PC-3 (cell line): Measurements from ENCODE around the gene AQP2. TPM values are rescaled to one million over a fixed set of nuclear protein-coding genes. Genes with fewer than 3 reads are reported as not detected.
A peak's percentile ranks its signal among the peaks of the same experiment; 100 is the strongest.

ENCODE experiments used
- ATAC-seq: fragments of 200-7000 bp; cut with Tn5 transposase; 2 replicates; pipeline ENCODE4 v1.9.1; 2020; ENCODE audit warnings: mild to moderate bottlenecking, moderate library complexity
- BruUV-seq: library from RNA; stranded (reverse); fragments of 400-500 nt; replicated peaks from 2 replicates; lab custom pipeline; 2021; lab: Mats Ljungman, UMichigan
- CTCF ChIA-PET: fragments of 300-600 bp; sonication (Branson Sonifier 250); formaldehyde crosslinking; loops from one replicate; lab custom pipeline; 2022; ENCODE audit warnings: antibody characterized with exemption; lab: Charles Lee
- POLR2A ChIA-PET: fragments of 300-600 bp; sonication (Branson Sonifier 250); formaldehyde crosslinking; loops from one replicate; lab custom pipeline; 2022; ENCODE audit warnings: antibody characterized with exemption; ENCODE audit not compliant: unreplicated experiment; lab: Charles Lee
- DNase-seq: peaks from one replicate; pipeline ENCODE4 v3.0.0-alpha.2; 2015
- H2AFZ ChIP-seq: fragments of 300-600 bp; sonication (generic); 2 replicates; pipeline ENCODE4 v1.6.0; 2016; ENCODE audit warnings: antibody characterized with exemption, low read length
- H3F3A ChIP-seq: fragments of 300-600 bp; sonication (generic); one replicate; pipeline ENCODE4 v1.6.0; 2017; ENCODE audit warnings: antibody characterized with exemption, low read length, control low read depth, mild to moderate bottlenecking; ENCODE audit not compliant: unreplicated experiment
- H3K27ac ChIP-seq: fragments of 300-600 bp; sonication (generic); 2 replicates; pipeline ENCODE4 v1.5.1; 2016; ENCODE audit warnings: mild to moderate bottlenecking, low read length
- H3K27me3 ChIP-seq: fragments of 300-600 bp; sonication (generic); 2 replicates; pipeline ENCODE4 v1.6.1; 2016; ENCODE audit warnings: low read length, mixed read lengths
- H3K36me3 ChIP-seq: fragments of 300-600 bp; sonication (generic); 2 replicates; pipeline ENCODE4 v1.6.1; 2016; ENCODE audit warnings: low read depth, mixed run types, low read length, mixed read lengths
- H3K4me1 ChIP-seq: fragments of 300-600 bp; sonication (generic); 2 replicates; pipeline ENCODE4 v1.5.1; 2016; ENCODE audit warnings: low read length; ENCODE audit not compliant: insufficient read depth
- H3K4me2 ChIP-seq: fragments of 300-600 bp; sonication (generic); 2 replicates; pipeline ENCODE4 v1.6.0; 2016; ENCODE audit warnings: low read length
- H3K4me3 ChIP-seq: fragments of 300-600 bp; sonication (generic); 2 replicates; pipeline ENCODE4 v1.5.1; 2016; ENCODE audit warnings: mild to moderate bottlenecking, low read length, mixed read lengths
- H3K79me2 ChIP-seq: fragments of 300-600 bp; sonication (generic); 2 replicates; pipeline ENCODE4 v1.6.1; 2017; ENCODE audit warnings: low read length, mixed read lengths
- H3K9ac ChIP-seq: fragments of 300-600 bp; sonication (generic); 2 replicates; pipeline ENCODE4 v1.6.0; 2016; ENCODE audit warnings: mild to moderate bottlenecking, low read length
- H3K9me2 ChIP-seq: fragments of 300-600 bp; sonication (generic); replicated peaks from 2 replicates; pipeline ENCODE4 v1.6.1; 2016; ENCODE audit warnings: mixed run types, low read length, mixed read lengths
- H3K9me3 ChIP-seq: fragments of 300-600 bp; sonication (generic); 2 replicates; pipeline ENCODE4 v1.6.1; 2016; ENCODE audit warnings: low read length, mixed read lengths
- H4K20me1 ChIP-seq: fragments of 300-600 bp; sonication (generic); 2 replicates; pipeline ENCODE4 v1.6.1; 2016; ENCODE audit warnings: low read length, mixed read lengths
- EZH2 ChIP-seq: fragments of 300-600 bp; sonication (generic); IDR thresholded peaks from one replicate; pipeline ENCODE4 v1.6.1; 2017; ENCODE audit warnings: antibody characterized with exemption, mild to moderate bottlenecking, low read length; ENCODE audit not compliant: unreplicated experiment
- EZH2phosphoT487 ChIP-seq: fragments of 300-600 bp; sonication (generic); IDR thresholded peaks from 2 replicates; pipeline ENCODE4 v1.6.1; 2018; ENCODE audit warnings: mild to moderate bottlenecking, antibody characterized with exemption, low read length, borderline replicate concordance
- intact Hi-C: fragments of 100-400 bp; cut with micrococcal nuclease; formaldehyde crosslinking; loops from 2 replicates; pipeline ENCODE4 v1.9.0; 2023
- total RNA-seq: library from RNA; depleted of rRNA; stranded (reverse); fragments of >200 nt; gene quantifications from 2 replicates; pipeline ENCODE4 v1.2.3, GENCODE V29; 2014
- TF ChIP-seq, protein P1 (sequence below): fragments of 300-600 bp; sonication (generic); conservative IDR thresholded peaks from 2 replicates; pipeline ENCODE4 v1.5.1; 2017; ENCODE audit warnings: antibody characterized with exemption, low read depth, mild to moderate bottlenecking, low read length

Gene AQP2
- total RNA-seq, 1 experiment from 2014 or later, result not detected

DNA sequence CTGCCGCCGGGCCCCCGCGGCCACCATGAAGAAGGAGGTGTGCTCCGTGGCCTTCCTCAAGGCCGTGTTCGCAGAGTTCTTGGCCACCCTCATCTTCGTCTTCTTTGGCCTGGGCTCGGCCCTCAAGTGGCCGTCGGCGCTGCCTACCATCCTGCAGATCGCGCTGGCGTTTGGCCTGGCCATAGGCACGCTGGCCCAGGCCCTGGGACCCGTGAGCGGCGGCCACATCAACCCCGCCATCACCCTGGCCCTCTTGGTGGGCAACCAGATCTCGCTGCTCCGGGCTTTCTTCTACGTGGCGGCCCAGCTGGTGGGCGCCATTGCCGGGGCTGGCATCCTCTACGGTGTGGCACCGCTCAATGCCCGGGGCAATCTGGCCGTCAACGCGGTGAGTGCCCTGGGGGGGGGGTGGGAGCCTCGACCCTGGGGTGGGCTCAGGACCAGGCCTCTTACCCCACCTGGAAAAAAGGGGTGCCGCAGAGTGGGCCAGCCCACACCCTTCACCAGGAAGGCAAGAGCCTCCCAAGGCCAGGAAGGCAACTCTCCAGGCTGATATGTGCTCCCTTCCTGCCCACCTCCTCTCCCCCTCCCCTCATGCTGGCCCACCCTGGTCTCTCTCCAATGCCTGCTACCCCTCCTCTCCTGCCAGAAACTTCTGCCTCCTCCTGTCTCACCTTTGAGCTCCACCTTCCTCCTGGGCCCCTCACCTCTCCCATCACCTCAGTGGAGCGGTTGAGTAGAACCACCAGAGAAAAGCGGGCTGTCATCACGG is 11.6 kb downstream of the AQP2 start:
- H3K4me2 ChIP-seq, result peak overlapping the region; percentile 61
- BruUV-seq, result no TSS peak
- H2AFZ ChIP-seq, result no peak overlapping the region
- no peak overlapping the region for H3K4me3 ChIP-seq
- H4K20me1 ChIP-seq, result no peaks in the 10 kb centered on the region
- H3K9ac ChIP-seq, result no peak overlapping the region
- peaks cover 29% of the 10 kb centered on the region for H3K4me1 ChIP-seq
- no peaks in the 10 kb centered on the region for H3F3A ChIP-seq
- ATAC-seq (no peak), DNase-seq (no peak)
- CTCF ChIA-PET, result interaction anchor here (1.0 to 1.8 kb wide), 2 partner anchors 17 to 108 kb away, joined by 3 to 4 read pairs; no protein-coding TSS in a partner anchor
- H3K79me2 ChIP-seq, result no peaks in the 10 kb centered on the region
- no peaks in the 10 kb centered on the region for H3K27me3 ChIP-seq
- intact Hi-C loops, result loop anchor here (10.0 kb wide), 2 partner anchors 97 to 187 kb away; no protein-coding TSS in a partner anchor
- no peaks in the 10 kb centered on the region for H3K9me2 ChIP-seq
- TF ChIP-seq, protein P1, sequence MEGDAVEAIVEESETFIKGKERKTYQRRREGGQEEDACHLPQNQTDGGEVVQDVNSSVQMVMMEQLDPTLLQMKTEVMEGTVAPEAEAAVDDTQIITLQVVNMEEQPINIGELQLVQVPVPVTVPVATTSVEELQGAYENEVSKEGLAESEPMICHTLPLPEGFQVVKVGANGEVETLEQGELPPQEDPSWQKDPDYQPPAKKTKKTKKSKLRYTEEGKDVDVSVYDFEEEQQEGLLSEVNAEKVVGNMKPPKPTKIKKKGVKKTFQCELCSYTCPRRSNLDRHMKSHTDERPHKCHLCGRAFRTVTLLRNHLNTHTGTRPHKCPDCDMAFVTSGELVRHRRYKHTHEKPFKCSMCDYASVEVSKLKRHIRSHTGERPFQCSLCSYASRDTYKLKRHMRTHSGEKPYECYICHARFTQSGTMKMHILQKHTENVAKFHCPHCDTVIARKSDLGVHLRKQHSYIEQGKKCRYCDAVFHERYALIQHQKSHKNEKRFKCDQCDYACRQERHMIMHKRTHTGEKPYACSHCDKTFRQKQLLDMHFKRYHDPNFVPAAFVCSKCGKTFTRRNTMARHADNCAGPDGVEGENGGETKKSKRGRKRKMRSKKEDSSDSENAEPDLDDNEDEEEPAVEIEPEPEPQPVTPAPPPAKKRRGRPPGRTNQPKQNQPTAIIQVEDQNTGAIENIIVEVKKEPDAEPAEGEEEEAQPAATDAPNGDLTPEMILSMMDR, result no peak
- no peak for TF ChIP-seq EZH2
- no peak for TF ChIP-seq EZH2phosphoT487
- H3K9me3 ChIP-seq, result no peaks in the 10 kb centered on the region
- H3K36me3 ChIP-seq, result no peaks in the 10 kb centered on the region
- H3K27ac ChIP-seq, result no peak overlapping the region
- POLR2A ChIA-PET, result no interaction called here

DNA sequence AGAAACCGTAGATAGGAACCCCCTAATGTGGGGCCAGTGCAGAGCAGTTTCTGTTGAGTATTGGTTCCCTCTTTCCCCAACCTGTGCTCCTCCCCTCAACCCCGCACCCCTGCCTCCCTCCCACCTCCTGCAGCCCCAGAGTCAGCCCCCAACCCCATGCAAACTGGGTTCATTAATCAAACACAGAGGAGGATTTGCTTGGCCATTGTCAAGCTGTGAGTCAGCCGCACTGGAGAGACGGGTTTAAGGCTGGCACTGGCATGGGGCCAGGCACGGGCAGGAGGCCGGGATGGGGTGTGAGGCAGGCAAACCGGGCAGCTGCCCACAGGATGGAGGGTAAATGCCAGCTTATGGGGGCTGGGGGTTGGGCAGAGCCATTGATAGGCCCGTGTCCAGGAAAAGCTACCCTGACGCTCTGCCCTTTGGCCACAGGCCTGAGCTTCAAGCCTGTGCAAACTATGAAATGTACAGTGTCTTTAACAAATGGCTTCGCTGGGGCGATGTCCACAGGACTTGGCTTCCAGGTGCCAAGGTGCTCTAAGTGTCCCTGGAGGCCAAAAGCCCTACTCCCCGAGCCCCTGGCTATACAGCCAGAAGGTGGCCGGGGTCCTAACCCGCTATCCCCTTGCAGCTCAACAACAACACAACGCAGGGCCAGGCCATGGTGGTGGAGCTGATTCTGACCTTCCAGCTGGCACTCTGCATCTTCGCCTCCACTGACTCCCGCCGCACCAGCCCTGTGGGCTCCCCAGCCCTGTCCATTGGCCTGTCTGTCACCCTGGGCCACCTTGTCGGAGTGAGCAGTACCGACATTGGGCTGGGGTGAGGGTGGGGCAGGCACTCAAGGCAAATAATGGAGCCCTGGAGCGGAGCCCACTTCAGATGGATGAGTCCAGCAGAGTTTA is 12.6 kb downstream of the AQP2 start:
- peak; percentile 91 for DNase-seq
- H3K36me3 ChIP-seq, result no peaks in the 10 kb centered on the region
- intact Hi-C loops, result loop anchor here (10.0 kb wide), 2 partner anchors 98 to 188 kb away; no protein-coding TSS in a partner anchor
- POLR2A ChIA-PET, result interaction anchor here (0.6 to 0.7 kb wide), 2 partner anchors 134 to 147 kb away, joined by 3 read pairs; no protein-coding TSS in a partner anchor
- CTCF ChIA-PET, result interaction anchor here (0.6 to 1.8 kb wide), 3 partner anchors 18 to 222 kb away, joined by 3 to 5 read pairs (median 4); partner anchors contain the start of gene TMBIM6
- TF ChIP-seq, protein P1, result no peak
- TF ChIP-seq EZH2phosphoT487 (no peak), EZH2 (no peak)
- no peaks in the 10 kb centered on the region for H4K20me1 ChIP-seq
- H3K4me3 ChIP-seq, result no peak overlapping the region
- no peaks in the 10 kb centered on the region for H3K9me3 ChIP-seq
- H3K79me2 ChIP-seq, result no peaks in the 10 kb centered on the region
- no TSS peak for BruUV-seq
- H2AFZ ChIP-seq, result no peak overlapping the region
- H3K27me3 ChIP-seq, result no peaks in the 10 kb centered on the region
- ATAC-seq, result peak; percentile 56
- H3K4me1 ChIP-seq, result peaks cover 31% of the 10 kb centered on the region
- H3K27ac ChIP-seq, result no peak overlapping the region
- H3K9me2 ChIP-seq, result no peaks in the 10 kb centered on the region
- peak overlapping the region; percentile 61 for H3K4me2 ChIP-seq
- H3F3A ChIP-seq, result no peaks in the 10 kb centered on the region
- no peak overlapping the region for H3K9ac ChIP-seq
